HG03025 (cell line): Measurements from ENCODE around the gene TNNT2.

Source experiments
- ATAC-seq: cut with Tn5 transposase; IDR thresholded peaks from one replicate; pipeline ENCODE4 v1.9.1; 2021; ENCODE audit warnings: mild to moderate bottlenecking, moderate library complexity; ENCODE audit not compliant: unreplicated experiment, low FRiP score

TNNT2 gene

DNA sequence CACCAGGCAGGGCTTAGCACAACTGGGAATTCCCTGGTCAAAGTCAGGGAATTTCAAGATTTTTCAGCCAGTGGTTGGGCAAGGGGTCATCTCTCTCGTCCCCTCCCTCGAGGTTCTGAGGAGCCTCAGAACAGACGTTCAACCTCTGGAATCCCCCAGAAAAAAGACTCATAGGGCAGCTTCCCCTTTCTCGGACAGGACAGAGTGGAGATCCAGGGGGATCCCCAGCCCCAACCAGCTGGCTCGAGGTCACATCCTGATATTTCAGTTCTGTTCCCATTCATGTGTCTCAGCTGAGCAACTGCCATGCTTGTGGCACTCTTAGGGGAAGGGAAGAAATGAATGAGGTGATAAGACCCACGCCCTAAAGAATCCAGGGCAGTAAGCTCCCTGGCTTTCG, 26.6 kb upstream of the TNNT2 start:
- ATAC-seq, result no peak

DNA sequence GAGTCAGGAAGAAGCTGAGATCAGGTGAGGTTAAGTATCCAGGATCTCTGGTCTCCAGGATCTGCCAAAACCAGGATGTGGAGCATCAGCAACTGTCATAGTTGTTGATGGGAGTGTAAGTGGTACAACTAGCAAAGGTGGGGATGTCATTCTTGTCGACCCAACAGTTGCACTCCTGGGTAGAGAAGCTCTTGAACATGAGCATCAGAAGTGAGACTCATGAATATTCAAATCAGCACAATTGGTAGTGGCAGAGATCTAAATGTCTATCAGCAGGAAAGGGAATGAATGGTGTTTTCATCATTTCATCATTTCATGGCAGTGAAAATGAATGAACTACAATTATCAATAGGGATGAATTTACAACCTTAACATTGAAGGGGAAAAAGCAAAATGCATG, 25.9 kb upstream of the TNNT2 start:
- no peak for ATAC-seq

- no peak for ATAC-seq
Measured at GRCh38 chr1:201401700-201402099, 24.2 kb upstream of the TNNT2 start.

GRCh38 chr1:201400852-201401230, 23.4 kb upstream of the TNNT2 start:
- ATAC-seq, result no peak

DNA sequence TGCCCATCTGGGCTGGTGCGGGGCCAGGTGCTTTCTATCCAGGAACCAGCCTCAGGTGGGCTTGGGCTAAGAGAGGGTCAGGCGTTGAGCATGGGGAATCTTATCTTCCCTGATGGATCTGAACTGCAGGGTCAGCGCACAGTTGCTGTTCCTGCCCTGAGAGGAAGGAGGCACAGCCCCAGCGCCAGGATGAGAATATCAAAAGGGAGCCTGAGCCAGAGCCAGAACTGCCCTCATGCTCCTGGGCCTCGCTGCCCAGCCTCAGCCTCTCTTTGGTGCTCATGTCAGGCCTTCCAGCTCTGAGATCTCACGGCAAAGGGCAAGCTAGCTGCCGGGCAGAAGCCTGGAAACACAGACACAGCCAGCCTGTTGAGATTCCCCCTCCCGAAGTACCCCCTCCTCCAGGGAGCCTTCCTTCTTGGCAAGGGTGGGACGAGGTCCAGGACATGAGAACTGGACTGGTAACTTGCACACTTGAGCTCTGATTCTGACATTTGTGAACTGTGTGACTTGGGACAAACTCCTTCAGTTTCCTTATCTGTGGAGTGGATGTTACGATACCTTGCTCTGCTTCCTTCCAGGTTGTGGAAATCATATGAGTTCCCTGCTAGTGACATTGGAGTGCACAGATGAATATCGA, 22.9 kb upstream of the TNNT2 start:
- ATAC-seq, result no peak

DNA sequence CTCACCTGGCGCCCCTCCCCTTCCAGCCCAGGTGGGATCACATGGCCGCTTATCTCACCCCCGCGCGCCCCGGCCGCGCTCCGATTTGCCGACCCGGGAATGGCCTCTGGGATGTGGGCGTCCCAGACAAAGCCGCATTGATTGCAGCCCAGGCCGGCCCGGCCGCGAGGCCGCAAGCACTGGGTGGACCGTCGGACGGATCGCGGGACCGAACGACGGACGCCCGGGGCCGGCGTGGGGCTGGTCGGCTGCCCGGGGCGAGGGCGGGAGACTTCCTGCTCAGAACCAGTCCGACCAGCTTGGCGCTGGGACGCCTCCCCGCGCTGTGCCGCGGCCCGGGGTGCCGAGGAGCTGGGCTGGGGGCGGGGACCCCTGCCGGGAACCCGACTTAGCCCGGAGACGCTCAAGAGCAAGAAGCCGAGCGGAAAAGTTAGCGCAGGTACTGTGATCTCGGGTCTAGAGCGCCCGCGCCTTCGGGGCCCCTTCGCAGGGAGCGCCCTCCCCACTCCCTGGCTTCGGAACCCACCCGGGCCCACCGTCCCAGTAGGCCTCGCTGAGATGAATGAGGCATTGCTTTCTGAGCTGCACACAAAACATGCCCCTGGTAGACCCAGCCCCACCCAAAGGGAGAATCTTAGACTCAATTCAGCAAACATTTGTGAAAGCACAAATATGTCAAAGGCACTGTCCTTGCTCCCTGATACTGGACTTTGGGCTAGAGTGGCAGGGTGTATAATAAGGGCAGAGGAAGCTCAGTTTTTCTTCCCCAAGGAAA, 22.1 kb upstream of the TNNT2 start:
- ATAC-seq, result no peak

GRCh38 chr1:201399018-201399351, 21.5 kb upstream of the TNNT2 start, which contains the start of gene LAD1:
Gene LAD1, minus strand, starts transcription at chr1:201399324. Its CDS starts 18 bp downstream, at chr1:201399306.
- no peak for ATAC-seq

DNA sequence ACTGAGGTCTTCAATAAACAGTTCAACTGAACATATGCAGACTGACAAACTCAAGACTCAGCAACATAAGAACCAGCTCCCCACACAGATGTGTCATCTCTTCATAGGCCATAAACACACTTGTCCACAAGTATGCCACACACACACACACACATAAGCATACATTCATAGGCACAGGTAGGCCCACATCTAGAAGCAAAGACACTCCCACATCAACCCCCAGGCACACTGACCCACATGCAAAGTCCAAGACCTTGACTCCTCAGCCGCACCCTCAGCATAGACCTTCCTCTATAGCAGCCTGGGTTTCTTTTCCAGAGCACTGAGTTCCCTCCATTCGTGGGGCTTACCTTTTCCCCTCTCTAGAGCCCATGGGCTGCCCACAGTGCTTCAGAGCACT, 20.2 kb upstream of the TNNT2 start:
- no peak for ATAC-seq

- ATAC-seq, result no peak
Measured at GRCh38 chr1:201396861-201397464, 19.5 kb upstream of the TNNT2 start.

DNA sequence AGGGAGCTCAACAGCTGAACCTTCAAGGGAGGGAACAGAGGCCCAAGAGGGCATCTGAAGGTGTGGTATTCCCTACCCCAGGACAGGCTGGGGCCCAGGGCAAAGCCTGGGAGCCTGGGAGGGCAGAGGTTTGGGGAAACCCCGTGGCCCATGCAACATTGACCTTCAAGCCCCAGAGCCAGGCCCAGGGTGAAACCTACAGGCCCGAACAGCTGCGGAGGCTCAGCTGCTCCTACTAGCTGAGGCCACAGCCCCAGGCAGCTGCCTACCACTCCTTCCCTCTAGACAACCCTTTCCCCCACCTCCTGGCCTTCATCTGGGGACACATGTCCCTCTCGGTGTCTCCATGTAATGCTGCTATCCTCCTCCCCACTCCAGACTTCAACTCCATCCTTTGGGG, 18.5 kb upstream of the TNNT2 start:
- no peak for ATAC-seq

DNA sequence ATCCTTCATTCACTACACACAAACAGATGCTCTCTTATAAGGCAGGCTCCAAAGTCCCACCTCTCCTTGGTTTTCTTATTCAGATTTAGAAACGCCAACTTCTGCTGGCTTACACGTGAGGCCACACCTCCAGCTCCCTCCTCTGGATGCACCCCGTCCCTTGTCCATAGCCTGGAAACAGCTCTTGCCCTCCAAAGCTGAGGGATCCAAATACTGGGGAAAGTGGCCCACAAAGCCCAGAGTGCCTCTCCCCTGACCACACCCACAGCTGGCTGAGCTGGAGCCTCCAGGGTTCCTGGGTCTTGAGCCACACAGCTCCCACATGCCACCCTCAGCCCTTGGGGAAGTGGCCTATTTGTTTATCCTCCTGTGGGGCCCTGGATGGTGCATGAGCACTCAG, 17.1 kb upstream of the TNNT2 start:
- no peak for ATAC-seq

GRCh38 chr1:201393076-201393475, 15.6 kb upstream of the TNNT2 start:
- ATAC-seq, result no peak

GRCh38 chr1:201391651-201392511, 14.4 kb upstream of the TNNT2 start:
- no peak for ATAC-seq

GRCh38 chr1:201391225-201391624, 13.7 kb upstream of the TNNT2 start:
- no peak for ATAC-seq

- no peak for ATAC-seq
Measured at GRCh38 chr1:201389051-201389450, 11.6 kb upstream of the TNNT2 start.

- ATAC-seq, result no peak
Measured at GRCh38 chr1:201386208-201386607, 8.7 kb upstream of the TNNT2 start.

DNA sequence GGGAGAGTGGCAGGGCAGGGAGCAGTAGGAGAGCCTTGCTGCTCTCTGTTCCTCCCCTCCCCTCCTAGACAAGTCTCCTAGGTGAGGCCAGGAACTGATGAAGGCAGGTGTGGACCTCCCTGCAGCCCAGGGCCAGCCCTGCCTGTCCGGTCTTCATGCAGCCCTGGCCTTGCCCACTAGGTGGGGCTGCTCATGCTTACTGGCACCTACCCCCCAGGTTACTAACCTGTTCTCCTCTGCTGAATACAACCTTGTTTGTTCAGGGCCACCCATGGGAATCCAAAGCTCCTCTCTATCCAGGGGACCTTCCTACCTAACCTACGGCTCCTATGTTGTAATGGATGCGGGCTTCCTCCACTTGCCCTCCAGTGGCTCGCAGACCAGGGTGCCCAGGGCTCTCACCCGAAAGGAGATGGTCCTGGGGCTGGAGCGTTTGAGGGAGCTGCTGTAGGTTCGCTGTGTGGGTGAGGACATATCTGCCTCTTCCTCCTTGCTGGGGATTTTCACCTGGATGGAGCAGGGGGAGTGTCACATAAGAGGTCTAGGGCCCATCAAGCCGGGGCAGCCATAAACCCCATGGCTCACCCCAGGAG, 7.9 kb upstream of the TNNT2 start:
- no peak for ATAC-seq

- ATAC-seq, result no peak
Measured at GRCh38 chr1:201384406-201384782, 6.9 kb upstream of the TNNT2 start.

GRCh38 chr1:201383647-201384405, 6.3 kb upstream of the TNNT2 start:
- no peak for ATAC-seq

GRCh38 chr1:201381130-201381529, 3.6 kb upstream of the TNNT2 start:
- no peak for ATAC-seq
